ENCODE data around the gene RGSL1.

Gene RGSL1

GRCh38 chr1:182603646-182604174 is 153.8 kb downstream of the RGSL1 start (continued):
- TF ChIP-seq TSHZ2 (CRISPR knock-in tag; IDR thresholded peaks at IDR 0.05), result no peak
- no peak for TF ChIP-seq GLIS3 (CRISPR knock-in tag; IDR thresholded peaks at IDR 0.05)
- no peak for TF ChIP-seq TCF4 (CRISPR knock-in tag; IDR thresholded peaks at IDR 0.05; ENCODE audit: borderline replicate concordance)
- no peak for TF ChIP-seq ZFP3 (CRISPR knock-in tag; IDR thresholded peaks at IDR 0.05)
- no peak for TF ChIP-seq ZC3H10 (CRISPR knock-in tag; IDR thresholded peaks at IDR 0.05)
- no peak for TF ChIP-seq CSDC2 (CRISPR knock-in tag; IDR thresholded peaks at IDR 0.05)

GRCh38 chr1:182604175-182605164 is 154.5 kb downstream of the RGSL1 start, which contains the start of gene RGS16:
Gene RGS16 (minus strand): TSS chr1:182604389. CDS start chr1:182604259, 130 bp downstream.
- ATAC-seq, result peak; percentile 96
- TF ChIP-seq ZFP30 (CRISPR knock-in tag; IDR thresholded peaks at IDR 0.05), result no peak

- no peak for TF ChIP-seq CREB5 (CRISPR knock-in tag; IDR thresholded peaks at IDR 0.05; ENCODE audit: low read depth)
- TF ChIP-seq ZC3H10 (CRISPR knock-in tag; IDR thresholded peaks at IDR 0.05), result no peak
- TF ChIP-seq ZNF70 (CRISPR knock-in tag; IDR thresholded peaks at IDR 0.05), result no peak
- TF ChIP-seq ZFP30 (CRISPR knock-in tag; IDR thresholded peaks at IDR 0.05), result no peak
- TF ChIP-seq ZNF565 (CRISPR knock-in tag; conservative IDR thresholded peaks at IDR 0.05; ENCODE audit: low read depth), result no peak
- no peak for TF ChIP-seq ARNTL (CRISPR knock-in tag; IDR thresholded peaks at IDR 0.05; ENCODE audit: borderline replicate concordance, low read depth)
- TF ChIP-seq ZNF8 (CRISPR knock-in tag; IDR thresholded peaks at IDR 0.05), result no peak
- TF ChIP-seq TCF4 (CRISPR knock-in tag; IDR thresholded peaks at IDR 0.05; ENCODE audit: borderline replicate concordance), result no peak
- TF ChIP-seq GLIS3 (CRISPR knock-in tag; IDR thresholded peaks at IDR 0.05), result no peak
- TF ChIP-seq RARB (CRISPR knock-in tag; IDR thresholded peaks at IDR 0.05), result no peak
- TF ChIP-seq PPARA (CRISPR knock-in tag; IDR thresholded peaks at IDR 0.05; ENCODE audit: borderline replicate concordance), result no peak
- no peak for TF ChIP-seq ISL1 (CRISPR knock-in tag; IDR thresholded peaks at IDR 0.05)
- TF ChIP-seq TSHZ2 (CRISPR knock-in tag; IDR thresholded peaks at IDR 0.05), result no peak
- TF ChIP-seq PATZ1 (CRISPR knock-in tag; IDR thresholded peaks at IDR 0.05; ENCODE audit: borderline replicate concordance), result no peak
- ATAC-seq, result no peak
Observed at GRCh38 chr1:182607566-182607965, 157.6 kb downstream of the RGSL1 start.

GRCh38 chr1:182608236-182608635 is 158.3 kb downstream of the RGSL1 start:
- ATAC-seq, result no peak
- no peak for TF ChIP-seq PATZ1 (CRISPR knock-in tag; IDR thresholded peaks at IDR 0.05; ENCODE audit: borderline replicate concordance)
- TF ChIP-seq POU6F1 (CRISPR knock-in tag; IDR thresholded peaks at IDR 0.05; ENCODE audit: borderline replicate concordance, low read depth), result no peak
- no peak for TF ChIP-seq ARNTL (CRISPR knock-in tag; IDR thresholded peaks at IDR 0.05; ENCODE audit: borderline replicate concordance, low read depth)
- TF ChIP-seq CREB5 (CRISPR knock-in tag; IDR thresholded peaks at IDR 0.05; ENCODE audit: low read depth), result no peak
- no peak for TF ChIP-seq ZNF8 (CRISPR knock-in tag; IDR thresholded peaks at IDR 0.05)
- TF ChIP-seq ESRRG (CRISPR knock-in tag; IDR thresholded peaks at IDR 0.05), result no peak
- TF ChIP-seq ZFP3 (CRISPR knock-in tag; IDR thresholded peaks at IDR 0.05), result no peak
- no peak for TF ChIP-seq GLIS3 (CRISPR knock-in tag; IDR thresholded peaks at IDR 0.05)
- TF ChIP-seq ZNF70 (CRISPR knock-in tag; IDR thresholded peaks at IDR 0.05), result no peak
- no peak for TF ChIP-seq ZC3H10 (CRISPR knock-in tag; IDR thresholded peaks at IDR 0.05)
- no peak for TF ChIP-seq CSDC2 (CRISPR knock-in tag; IDR thresholded peaks at IDR 0.05)

Measured in SK-N-SH treated with all-trans-retinoic acid at 6 μM for 48 hours (cell line).